Neural cell (in vitro differentiated cells): ENCODE data around the gene COL19A1.

Experiments
- POLR2AphosphoS5 ChIP-seq: IDR thresholded peaks from 2 replicates; pipeline ENCODE4 v1.6.1; 2012
- TF ChIP-seq, protein P1 (sequence below): fragments of 450-650 bp; IDR thresholded peaks from 2 replicates; pipeline ENCODE4 v1.5.1; 2014; ENCODE audit warnings: antibody characterized with exemption, mild to moderate bottlenecking, moderate library complexity; ENCODE audit not compliant: poor library complexity, severe bottlenecking

DNA sequence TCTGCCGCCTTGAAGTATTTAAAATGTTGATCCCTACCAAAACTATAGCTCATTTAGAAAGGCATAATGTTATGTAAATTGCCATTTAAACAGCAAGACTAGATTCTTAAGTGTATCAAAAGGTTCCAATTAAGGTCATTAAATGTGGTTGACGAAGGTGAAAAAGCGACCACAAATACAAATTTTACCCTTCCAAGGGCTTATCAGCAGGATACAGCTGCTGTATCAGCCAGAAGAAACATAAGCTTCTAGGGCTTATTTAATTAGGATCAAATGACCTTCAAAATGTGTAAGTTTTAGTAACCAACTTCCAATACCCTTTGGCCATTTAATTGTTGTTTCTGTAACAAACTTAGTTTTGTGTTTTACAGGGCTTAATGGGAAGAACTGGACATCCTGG lies 296.6 kb downstream of the COL19A1 start:
- TF ChIP-seq, protein P1, sequence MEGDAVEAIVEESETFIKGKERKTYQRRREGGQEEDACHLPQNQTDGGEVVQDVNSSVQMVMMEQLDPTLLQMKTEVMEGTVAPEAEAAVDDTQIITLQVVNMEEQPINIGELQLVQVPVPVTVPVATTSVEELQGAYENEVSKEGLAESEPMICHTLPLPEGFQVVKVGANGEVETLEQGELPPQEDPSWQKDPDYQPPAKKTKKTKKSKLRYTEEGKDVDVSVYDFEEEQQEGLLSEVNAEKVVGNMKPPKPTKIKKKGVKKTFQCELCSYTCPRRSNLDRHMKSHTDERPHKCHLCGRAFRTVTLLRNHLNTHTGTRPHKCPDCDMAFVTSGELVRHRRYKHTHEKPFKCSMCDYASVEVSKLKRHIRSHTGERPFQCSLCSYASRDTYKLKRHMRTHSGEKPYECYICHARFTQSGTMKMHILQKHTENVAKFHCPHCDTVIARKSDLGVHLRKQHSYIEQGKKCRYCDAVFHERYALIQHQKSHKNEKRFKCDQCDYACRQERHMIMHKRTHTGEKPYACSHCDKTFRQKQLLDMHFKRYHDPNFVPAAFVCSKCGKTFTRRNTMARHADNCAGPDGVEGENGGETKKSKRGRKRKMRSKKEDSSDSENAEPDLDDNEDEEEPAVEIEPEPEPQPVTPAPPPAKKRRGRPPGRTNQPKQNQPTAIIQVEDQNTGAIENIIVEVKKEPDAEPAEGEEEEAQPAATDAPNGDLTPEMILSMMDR: no peak
- TF ChIP-seq POLR2AphosphoS5: no peak
